GM19324 (cell line): ENCODE data around the gene PEX5.

Source experiments
- ATAC-seq: cut with Tn5 transposase; IDR thresholded peaks from one replicate; pipeline ENCODE4 v1.9.1; 2021; ENCODE audit warnings: mild to moderate bottlenecking, moderate library complexity; ENCODE audit not compliant: unreplicated experiment, low FRiP score

Gene PEX5

GRCh38 chr12:7189398-7190267 lies at the start of gene PEX5:
TSS of gene PEX5 (plus strand) at chr12:7189686. CDS start at chr12:7190378, 692 bp downstream.
- peak; percentile 98 for ATAC-seq

GRCh38 chr12:7141351-7142005 lies 48.0 kb upstream of the PEX5 start:
- ATAC-seq: no peak

- no peak for ATAC-seq
These were observed 47.3 kb upstream of the PEX5 start for GRCh38 chr12:7142056-7142644.

GRCh38 chr12:7142809-7143465 lies 46.5 kb upstream of the PEX5 start:
- no peak for ATAC-seq

GRCh38 chr12:7143564-7143963 lies 45.9 kb upstream of the PEX5 start:
- ATAC-seq: no peak

GRCh38 chr12:7144414-7145120 lies 44.9 kb upstream of the PEX5 start:
- ATAC-seq: no peak

GRCh38 chr12:7145671-7146070 lies 43.8 kb upstream of the PEX5 start:
- ATAC-seq: no peak

- ATAC-seq: no peak
These were observed 43.3 kb upstream of the PEX5 start for GRCh38 chr12:7146228-7146627.

- no peak for ATAC-seq
These were observed 42.6 kb upstream of the PEX5 start for GRCh38 chr12:7146906-7147305.

GRCh38 chr12:7150356-7150755 lies 39.1 kb upstream of the PEX5 start:
- no peak for ATAC-seq

- ATAC-seq: no peak
These were observed 38.6 kb upstream of the PEX5 start for GRCh38 chr12:7150841-7151240.

- no peak for ATAC-seq
These were observed 38.0 kb upstream of the PEX5 start for GRCh38 chr12:7151532-7151931.

GRCh38 chr12:7152818-7153217 lies 36.7 kb upstream of the PEX5 start:
- ATAC-seq: no peak

- no peak for ATAC-seq
These were observed 35.4 kb upstream of the PEX5 start for GRCh38 chr12:7154042-7154441.

- ATAC-seq: no peak
These were observed 34.5 kb upstream of the PEX5 start for GRCh38 chr12:7154901-7155470.

GRCh38 chr12:7155471-7156034 lies 33.9 kb upstream of the PEX5 start:
- no peak for ATAC-seq

GRCh38 chr12:7156259-7157197 lies 33.0 kb upstream of the PEX5 start:
- no peak for ATAC-seq

- ATAC-seq: no peak
These were observed 32.1 kb upstream of the PEX5 start for GRCh38 chr12:7157391-7157790.
